ENCODE measurements around the gene FAM181B.

- TF ChIP-seq CTCF (IDR thresholded peaks at IDR 0.05): no peak
- no peak for TF ChIP-seq EP300 (IDR thresholded peaks at IDR 0.05)
- TF ChIP-seq POLR2A (IDR thresholded peaks at IDR 0.05): no peak
- no peak for TF ChIP-seq POLR2AphosphoS5 (IDR thresholded peaks at IDR 0.05)
These were observed 3.4 kb downstream of the FAM181B start for GRCh38 chr11:82730286-82730685.

All from stomach (tissue), 4 donors.